Neural progenitor cell (in vitro differentiated cells): Measurements from ENCODE around the gene PJVK.

ENCODE experiments used
- EZH2 ChIP-seq: fragments of 200-600 bp; sonication (generic); IDR thresholded peaks from 2 replicates; pipeline ENCODE4 v1.6.1; 2017; ENCODE audit warnings: antibody characterized with exemption, mild to moderate bottlenecking, moderate library complexity
- EZH2phosphoT487 ChIP-seq: fragments of 200-600 bp; sonication (generic); IDR thresholded peaks from 2 replicates; pipeline ENCODE4 v1.6.1; 2017; ENCODE audit warnings: antibody characterized with exemption
- TF ChIP-seq, protein P1 (sequence below): fragments of 200-600 bp; sonication (generic); IDR thresholded peaks from 2 replicates; pipeline ENCODE4 v1.5.1; 2017; ENCODE audit warnings: antibody characterized with exemption, mild to moderate bottlenecking

DNA sequence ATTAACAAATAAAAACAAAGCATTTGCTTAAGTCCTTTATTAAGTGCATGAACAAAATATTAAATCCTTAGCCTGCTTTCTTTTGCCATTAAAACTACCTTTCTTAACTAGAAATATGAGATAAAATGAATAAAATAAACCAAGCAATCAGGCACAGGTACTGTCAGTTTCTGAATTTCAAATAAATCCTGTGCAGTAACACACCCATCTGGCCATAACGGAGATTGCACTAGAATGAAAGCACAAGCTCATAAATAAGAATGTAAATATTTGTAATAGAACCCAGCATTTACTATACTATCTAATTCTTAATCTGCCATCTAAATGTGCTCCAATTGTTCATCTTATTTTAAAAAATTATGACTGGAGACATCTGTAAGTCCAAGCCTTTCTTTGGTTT lies 32.1 kb upstream of the PJVK start:
- TF ChIP-seq, protein P1, sequence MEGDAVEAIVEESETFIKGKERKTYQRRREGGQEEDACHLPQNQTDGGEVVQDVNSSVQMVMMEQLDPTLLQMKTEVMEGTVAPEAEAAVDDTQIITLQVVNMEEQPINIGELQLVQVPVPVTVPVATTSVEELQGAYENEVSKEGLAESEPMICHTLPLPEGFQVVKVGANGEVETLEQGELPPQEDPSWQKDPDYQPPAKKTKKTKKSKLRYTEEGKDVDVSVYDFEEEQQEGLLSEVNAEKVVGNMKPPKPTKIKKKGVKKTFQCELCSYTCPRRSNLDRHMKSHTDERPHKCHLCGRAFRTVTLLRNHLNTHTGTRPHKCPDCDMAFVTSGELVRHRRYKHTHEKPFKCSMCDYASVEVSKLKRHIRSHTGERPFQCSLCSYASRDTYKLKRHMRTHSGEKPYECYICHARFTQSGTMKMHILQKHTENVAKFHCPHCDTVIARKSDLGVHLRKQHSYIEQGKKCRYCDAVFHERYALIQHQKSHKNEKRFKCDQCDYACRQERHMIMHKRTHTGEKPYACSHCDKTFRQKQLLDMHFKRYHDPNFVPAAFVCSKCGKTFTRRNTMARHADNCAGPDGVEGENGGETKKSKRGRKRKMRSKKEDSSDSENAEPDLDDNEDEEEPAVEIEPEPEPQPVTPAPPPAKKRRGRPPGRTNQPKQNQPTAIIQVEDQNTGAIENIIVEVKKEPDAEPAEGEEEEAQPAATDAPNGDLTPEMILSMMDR, result peak; percentile 17
- TF ChIP-seq EZH2phosphoT487 (no peak), EZH2 (no peak)
